NB4 (cell line): ENCODE results near the gene LRRN4.

Source experiments
- DNase-seq: peaks from one replicate; pipeline ENCODE4 v3.0.0; 2010; ENCODE audit warnings: low read depth
- H3K4me3 ChIP-seq: one replicate; pipeline ENCODE4 v1.5.1; 2011; ENCODE audit warnings: mild to moderate bottlenecking, low read depth, low read length, moderate library complexity
- CTCF ChIP-seq: IDR thresholded peaks from one replicate; pipeline ENCODE4 v1.5.1; 2012; ENCODE audit warnings: low read depth, low read length
- MAX ChIP-seq: IDR thresholded peaks from 2 replicates; pipeline ENCODE4 v1.6.1; 2011; ENCODE audit warnings: low read depth, low read length
- MYC ChIP-seq: IDR thresholded peaks from 2 replicates; pipeline ENCODE4 v1.6.1; 2011; ENCODE audit warnings: low read depth, low read length
- POLR2A ChIP-seq: IDR thresholded peaks from 2 replicates; pipeline ENCODE4 v1.6.1; 2011; ENCODE audit warnings: mild to moderate bottlenecking; ENCODE audit not compliant: insufficient read length; ENCODE audit errors: extremely low read depth

Gene LRRN4

DNA sequence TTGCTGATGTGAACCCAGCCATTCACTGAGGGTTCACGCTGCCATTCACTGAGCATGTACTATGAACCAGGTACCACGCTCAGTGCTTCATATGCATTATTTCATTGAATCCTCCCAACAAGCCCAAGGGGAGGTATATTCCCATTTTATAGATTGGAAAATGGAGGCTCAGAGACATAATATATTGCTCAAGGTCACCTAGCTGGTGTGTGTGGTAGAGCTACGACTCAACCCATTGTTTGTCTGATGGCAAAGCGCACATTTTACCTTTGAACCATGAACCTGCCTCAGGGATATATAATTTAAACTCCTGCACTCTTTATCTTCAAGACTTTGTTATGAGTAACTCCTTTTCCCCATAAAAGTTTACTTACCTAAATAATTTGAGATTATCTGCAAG is 40.7 kb upstream of the LRRN4 start:
- H3K4me3 ChIP-seq: no peak overlapping the region

GRCh38 chr20:6094063-6094462 is 40.2 kb upstream of the LRRN4 start:
- DNase-seq: peak; percentile 60
- H3K4me3 ChIP-seq: no peak overlapping the region
- TF ChIP-seq MYC: no peak
- TF ChIP-seq POLR2A: no peak
- TF ChIP-seq CTCF: no peak
- no peak for TF ChIP-seq MAX

More for the DNA sequence above, 40.7 kb upstream of the LRRN4 start:
- no peak for DNase-seq
- no peak for TF ChIP-seq MYC
- no peak for TF ChIP-seq POLR2A
- no peak for TF ChIP-seq MAX
- no peak for TF ChIP-seq CTCF

- TF ChIP-seq MAX: no peak
- H3K4me3 ChIP-seq: no peak overlapping the region
- DNase-seq: no peak
These were observed 37.8 kb upstream of the LRRN4 start for GRCh38 chr20:6091661-6092060.

DNA sequence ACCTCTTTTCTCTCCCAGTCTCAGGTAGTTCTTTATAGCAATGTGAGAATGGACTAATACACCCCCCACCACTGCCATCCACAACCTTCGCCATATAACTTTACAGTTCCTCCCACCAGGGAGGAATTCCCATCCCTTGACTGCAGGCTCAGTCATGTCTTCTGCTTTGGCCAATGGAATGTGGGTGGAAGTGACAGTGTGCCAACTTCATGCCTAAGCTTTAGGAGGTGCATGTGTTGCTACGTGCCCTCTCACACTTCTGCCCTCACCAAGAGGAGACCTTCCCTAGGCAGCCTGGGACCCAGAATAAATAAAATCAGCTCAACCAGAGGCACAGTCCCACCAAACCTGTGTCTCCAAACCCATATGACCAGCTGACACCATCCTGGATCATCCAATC is 33.0 kb upstream of the LRRN4 start:
- no peak for DNase-seq
- no peak overlapping the region for H3K4me3 ChIP-seq
- no peak for TF ChIP-seq MAX
- TF ChIP-seq CTCF: no peak
- TF ChIP-seq MYC: no peak
- TF ChIP-seq POLR2A: no peak

GRCh38 chr20:6083926-6084325 is 30.1 kb upstream of the LRRN4 start:
- no peak overlapping the region for H3K4me3 ChIP-seq
- no peak for TF ChIP-seq CTCF
- TF ChIP-seq POLR2A: no peak
- TF ChIP-seq MYC: no peak
- no peak for TF ChIP-seq MAX
- DNase-seq: no peak

DNA sequence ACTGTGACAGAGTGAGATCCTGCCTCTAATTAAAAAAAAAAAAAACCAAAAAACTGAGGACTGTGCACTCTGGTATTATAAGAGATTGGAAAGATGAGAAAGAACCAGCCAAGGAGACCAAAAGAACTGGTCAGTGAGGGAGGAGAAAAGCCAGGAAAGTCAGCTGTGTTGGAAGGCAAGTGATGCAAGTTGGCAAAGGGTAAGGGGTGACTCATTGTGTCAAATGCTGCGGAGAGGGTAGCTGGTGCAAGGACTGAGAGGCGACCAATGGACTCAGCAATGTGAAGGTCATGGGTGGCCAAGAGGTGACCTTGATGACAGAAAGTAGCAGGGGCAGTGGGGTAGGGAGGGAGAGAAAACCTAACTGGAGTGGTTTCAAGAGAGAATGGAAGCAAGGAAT is 27.4 kb upstream of the LRRN4 start:
- no peak for TF ChIP-seq MAX
- TF ChIP-seq CTCF: no peak
- TF ChIP-seq MYC: no peak
- TF ChIP-seq POLR2A: no peak
- no peak overlapping the region for H3K4me3 ChIP-seq
- peak; percentile 11 for DNase-seq
